Medulla oblongata (tissue), 1 donor: ENCODE measurements around the gene CTXN2.

Experiments
- DNase-seq: peaks from one replicate; pipeline ENCODE4 v3.0.0-alpha.2; 2015; ENCODE audit errors: extremely low spot score

Gene CTXN2

GRCh38 chr15:48191574-48192225 lies at the start of gene CTXN2:
CTXN2 (plus strand) TSS chr15:48191665; CDS start chr15:48201301, 9,636 bp downstream.
- no peak for DNase-seq

GRCh38 chr15:48143856-48144255 lies 47.6 kb upstream of the CTXN2 start:
- DNase-seq: no peak

GRCh38 chr15:48144889-48145288 lies 46.6 kb upstream of the CTXN2 start:
- DNase-seq: no peak

GRCh38 chr15:48145923-48146322 lies 45.5 kb upstream of the CTXN2 start:
- DNase-seq: no peak

GRCh38 chr15:48147358-48147757 lies 44.1 kb upstream of the CTXN2 start:
- no peak for DNase-seq

GRCh38 chr15:48149858-48150257 lies 41.6 kb upstream of the CTXN2 start:
- DNase-seq: no peak

- no peak for DNase-seq
These were observed 37.9 kb upstream of the CTXN2 start for GRCh38 chr15:48153526-48153925.

GRCh38 chr15:48168616-48169015 lies 22.8 kb upstream of the CTXN2 start:
- no peak for DNase-seq

GRCh38 chr15:48170981-48171380 lies 20.5 kb upstream of the CTXN2 start:
- peak; percentile 23 for DNase-seq

GRCh38 chr15:48175126-48175525 lies 16.3 kb upstream of the CTXN2 start:
- no peak for DNase-seq

GRCh38 chr15:48176112-48176511 lies 15.4 kb upstream of the CTXN2 start:
- DNase-seq: no peak

- DNase-seq: peak; percentile 4
These were observed 14.5 kb upstream of the CTXN2 start for GRCh38 chr15:48176957-48177356.

- DNase-seq: peak; percentile 65
These were observed 14.1 kb upstream of the CTXN2 start for GRCh38 chr15:48177383-48177765.

GRCh38 chr15:48177766-48178647 lies 13.5 kb upstream of the CTXN2 start, which contains the start of gene MYEF2:
MYEF2 (minus strand) TSS chr15:48178295; CDS start chr15:48178237, 58 bp downstream.
- DNase-seq: peak; percentile 71

- peak; percentile 27 for DNase-seq
These were observed 12.9 kb upstream of the CTXN2 start for GRCh38 chr15:48178648-48178931.

GRCh38 chr15:48182749-48183148 lies 8.7 kb upstream of the CTXN2 start:
- no peak for DNase-seq

GRCh38 chr15:48185529-48185928 lies 5.9 kb upstream of the CTXN2 start:
- DNase-seq: no peak

- DNase-seq: no peak
These were observed 5.2 kb upstream of the CTXN2 start for GRCh38 chr15:48186271-48186670.

- DNase-seq: peak; percentile 78
These were observed 412 bp upstream of the CTXN2 start for GRCh38 chr15:48190932-48191573.

GRCh38 chr15:48202068-48202467 lies 10.6 kb downstream of the CTXN2 start:
- DNase-seq: no peak

GRCh38 chr15:48205981-48206380 lies 14.5 kb downstream of the CTXN2 start, which contains the start of gene SLC12A1:
SLC12A1 (plus strand) TSS chr15:48206302; CDS start chr15:48207720, 1,418 bp downstream.
- DNase-seq: no peak

GRCh38 chr15:48221261-48221660 lies 29.8 kb downstream of the CTXN2 start:
- no peak for DNase-seq

GRCh38 chr15:48221885-48222284 lies 30.4 kb downstream of the CTXN2 start:
- no peak for DNase-seq
